OCI-LY7 (cell line): Measurements from ENCODE around the gene KCNE2.

Experiments
- CTCF ChIP-seq: fragments of 200-600 bp; sonication (generic); conservative IDR thresholded peaks from 2 replicates; pipeline ENCODE4 v1.5.1; 2014; ENCODE audit warnings: mild to moderate bottlenecking, antibody characterized with exemption, low read length, moderate library complexity, mixed read lengths
- EZH2phosphoT487 ChIP-seq: fragments of 200-600 bp; sonication (generic); IDR thresholded peaks from 2 replicates; pipeline ENCODE4 v1.6.1; 2018; ENCODE audit warnings: low read depth, borderline replicate concordance, mild to moderate bottlenecking, mixed run types, antibody characterized with exemption, low read length, moderate library complexity, mixed read lengths

- TF ChIP-seq CTCF = no peak
- TF ChIP-seq EZH2phosphoT487 = no peak
Measured at GRCh38 chr21:34363733-34364132, at the start of gene KCNE2.
